MCF 10A (cell line): ENCODE data around the gene GP9. TPM values are rescaled to one million over a fixed set of nuclear protein-coding genes. Genes with fewer than 3 reads are reported as not detected.

ENCODE experiments used
- BruUV-seq: library from RNA; stranded (reverse); fragments of 400-500 nt; replicated peaks from 2 replicates; lab custom pipeline; 2021; lab: Mats Ljungman, UMichigan
- CTCF ChIA-PET: fragments of 300-600 bp; sonication (Branson Sonifier 250); formaldehyde crosslinking; extraction: SDS; loops from one replicate; lab custom pipeline; 2021; ENCODE audit warnings: antibody characterized with exemption, inconsistent platforms; lab: Yijun Ruan, JAX
- POLR2A ChIA-PET: fragments of 300-600, 350-650 bp; sonication (Branson Sonifier 250); formaldehyde crosslinking; extraction: SDS; loops from one replicate; lab custom pipeline; 2020; ENCODE audit warnings: antibody characterized with exemption, inconsistent platforms; lab: Yijun Ruan, JAX
- DNase-seq: peaks from one replicate; pipeline ENCODE4 v3.0.0-alpha.2; 2018; ENCODE audit not compliant: unreplicated experiment
- H3K27ac Mint-ChIP-seq: one replicate; pipeline ENCODE4 v1.8.0; 2022; ENCODE audit warnings: mild to moderate bottlenecking, low read depth, mixed read lengths; ENCODE audit not compliant: unreplicated experiment
- H3K27me3 Mint-ChIP-seq: one replicate; pipeline ENCODE4 v1.8.0; 2022; ENCODE audit warnings: mixed read lengths; ENCODE audit not compliant: insufficient read depth, unreplicated experiment
- H3K36me3 Mint-ChIP-seq: one replicate; pipeline ENCODE4 v1.8.0; 2022; ENCODE audit warnings: mild to moderate bottlenecking, moderate library complexity, mixed read lengths; ENCODE audit not compliant: insufficient read depth, unreplicated experiment
- H3K4me1 Mint-ChIP-seq: one replicate; pipeline ENCODE4 v1.8.0; 2022; ENCODE audit warnings: mixed read lengths; ENCODE audit not compliant: insufficient read depth, unreplicated experiment
- H3K4me3 Mint-ChIP-seq: one replicate; pipeline ENCODE4 v1.8.0; 2022; ENCODE audit warnings: mild to moderate bottlenecking, moderate library complexity, mixed read lengths; ENCODE audit not compliant: unreplicated experiment
- H3K9me3 Mint-ChIP-seq: one replicate; pipeline ENCODE4 v1.8.0; 2022; ENCODE audit warnings: mixed read lengths; ENCODE audit not compliant: unreplicated experiment
- CTCF ChIP-seq: fragments of 200-600 bp; IDR thresholded peaks from one replicate; pipeline ENCODE4 v1.8.0; 2022; ENCODE audit warnings: antibody characterized with exemption, mild to moderate bottlenecking; ENCODE audit not compliant: unreplicated experiment
- intact Hi-C: fragments of 100-400 bp; cut with micrococcal nuclease; formaldehyde crosslinking; loops from 2 replicates; pipeline ENCODE4 v1.14.1; 2022
- total RNA-seq: library from RNA; stranded (reverse); gene quantifications from 2 replicates; pipeline ENCODE4 v1.2.3, GENCODE V29; 2022

The GP9 gene
- total RNA-seq, 1 experiment from 2014 or later, result not detected

- TF ChIP-seq CTCF, result no peak
- Mint-ChIP-seq H3K27ac (no peak overlapping the region), H3K4me3 (no peak overlapping the region), H3K36me3 (no peaks in the 10 kb centered on the region), H3K9me3 (no peaks in the 10 kb centered on the region), H3K27me3 (peaks cover 16% of the 10 kb centered on the region), H3K4me1 (peaks cover 9% of the 10 kb centered on the region)
- intact Hi-C loops, result loop anchor here (1.0 to 2.0 kb wide), 4 partner anchors 68 to 262 kb away; partner anchors contain the start of genes COPG1, ISY1 and RAB43
- CTCF ChIA-PET, result interaction anchor here (0.6 to 5.5 kb wide), 38 partner anchors 10 to 225 kb away, joined by 3 to 67 read pairs (median 5); partner anchors contain the start of genes COPG1 and RAB43
- DNase-seq, result no peak
- POLR2A ChIA-PET, result interaction anchor here (0.7 to 3.9 kb wide), 9 partner anchors 26 to 264 kb away, joined by 3 to 33 read pairs (median 4); partner anchors contain the start of genes COPG1, HMCES and RAB43
- no TSS peak for BruUV-seq
Measured at GRCh38 chr3:129052675-129053074, 7.9 kb upstream of the GP9 start.

- no peak for DNase-seq
- no peaks in the 10 kb centered on the region for H3K9me3 Mint-ChIP-seq
- no peak overlapping the region for H3K4me3 Mint-ChIP-seq
- ChIA-PET CTCF (interaction anchor here (0.9 to 4.9 kb wide), 7 partner anchors 17 to 191 kb away, joined by 3 to 61 read pairs (median 5); no protein-coding TSS in a partner anchor), POLR2A (interaction anchor here (0.6 to 1.8 kb wide), 2 partner anchors 108 to 394 kb away, joined by 3 to 4 read pairs; no protein-coding TSS in a partner anchor)
- H3K27me3 Mint-ChIP-seq, result peaks cover 20% of the 10 kb centered on the region
- intact Hi-C loops, result no loop called here
- H3K36me3 Mint-ChIP-seq, result no peaks in the 10 kb centered on the region
- no TSS peak for BruUV-seq
- peaks cover 9% of the 10 kb centered on the region for H3K4me1 Mint-ChIP-seq
- no peak for TF ChIP-seq CTCF
- H3K27ac Mint-ChIP-seq, result no peak overlapping the region
Measured at GRCh38 chr3:129054605-129055104, 5.9 kb upstream of the GP9 start.

- H3K4me1 Mint-ChIP-seq, result peaks cover 9% of the 10 kb centered on the region
- H3K36me3 Mint-ChIP-seq, result no peaks in the 10 kb centered on the region
- no peak overlapping the region for H3K4me3 Mint-ChIP-seq
- no TSS peak for BruUV-seq
- POLR2A ChIA-PET, result no interaction called here
- DNase-seq, result no peak
- CTCF ChIA-PET, result interaction anchor here (0.7 kb wide), 1 partner anchor 87 kb away, joined by 3 read pairs; no protein-coding TSS in a partner anchor
- no peak overlapping the region for H3K27ac Mint-ChIP-seq
- H3K9me3 Mint-ChIP-seq, result no peaks in the 10 kb centered on the region
- intact Hi-C loops, result no loop called here
- TF ChIP-seq CTCF, result no peak
- peaks cover 20% of the 10 kb centered on the region for H3K27me3 Mint-ChIP-seq
Measured at GRCh38 chr3:129056451-129057173, 4.0 kb upstream of the GP9 start.

- BruUV-seq, result no TSS peak
Measured at GRCh38 chr3:129057249-129057648, 3.3 kb upstream of the GP9 start.

More at GRCh38 chr3:129057249-129057648, 3.3 kb upstream of the GP9 start:
- no peak for TF ChIP-seq CTCF
- no peaks in the 10 kb centered on the region for H3K36me3 Mint-ChIP-seq
- peaks cover 20% of the 10 kb centered on the region for H3K27me3 Mint-ChIP-seq
- CTCF ChIA-PET, result interaction anchor here (0.7 kb wide), 1 partner anchor 87 kb away, joined by 3 read pairs; no protein-coding TSS in a partner anchor
- no peak for DNase-seq
- H3K4me1 Mint-ChIP-seq, result peaks cover 9% of the 10 kb centered on the region
- intact Hi-C loops, result no loop called here
- H3K9me3 Mint-ChIP-seq, result no peaks in the 10 kb centered on the region
- no peak overlapping the region for H3K4me3 Mint-ChIP-seq
- no peak overlapping the region for H3K27ac Mint-ChIP-seq
- POLR2A ChIA-PET, result no interaction called here
